ENCODE results near the gene ADGRF3.

ADGRF3 gene

GRCh38 chr2:26299471-26300101 is 47.0 kb downstream of the ADGRF3 start:
- peak overlapping the region; percentile 24 for H3K4me3 ChIP-seq (ENCODE audit: extremely low read depth, insufficient read depth, low read length, poor library complexity, severe bottlenecking)
- no peaks in the 10 kb centered on the region for H3K9me3 ChIP-seq (ENCODE audit: control insufficient read depth, low read length)
- H3K27ac ChIP-seq (ENCODE audit: low read depth, low read length, severe bottlenecking), result peak overlapping the region; percentile 64
- H3K36me3 ChIP-seq (ENCODE audit: control insufficient read depth, insufficient read depth, low read length), result no peaks in the 10 kb centered on the region
- 6 to 11% methylated on average over 7 to 8 of the region's 9 CpGs for WGBS, 2 experiments (ENCODE audit: insufficient coverage in 2 of 2)
- H3K4me1 ChIP-seq (ENCODE audit: control insufficient read depth, insufficient read depth, low read length, poor library complexity, severe bottlenecking), result peaks cover 15% of the 10 kb centered on the region

- H3K9me3 ChIP-seq (ENCODE audit: control insufficient read depth, low read length), result no peaks in the 10 kb centered on the region
- peak overlapping the region; percentile 64 for H3K27ac ChIP-seq (ENCODE audit: low read depth, low read length, severe bottlenecking)
- 17% methylated on average over 29 to 30 of the region's 30 CpGs for WGBS, 2 experiments (ENCODE audit: insufficient coverage in 2 of 2)
- peaks cover 15% of the 10 kb centered on the region for H3K4me1 ChIP-seq (ENCODE audit: control insufficient read depth, insufficient read depth, low read length, poor library complexity, severe bottlenecking)
- no peaks in the 10 kb centered on the region for H3K36me3 ChIP-seq (ENCODE audit: control insufficient read depth, insufficient read depth, low read length)
- peak overlapping the region; percentile 24 for H3K4me3 ChIP-seq (ENCODE audit: extremely low read depth, insufficient read depth, low read length, poor library complexity, severe bottlenecking)
These were observed 47.8 kb downstream of the ADGRF3 start for GRCh38 chr2:26298638-26299393.

GRCh38 chr2:26298286-26298637 is 48.3 kb downstream of the ADGRF3 start:
- Histone ChIP-seq H3K9me3 (ENCODE audit: control insufficient read depth, low read length) (no peaks in the 10 kb centered on the region), H3K4me3 (ENCODE audit: extremely low read depth, insufficient read depth, low read length, poor library complexity, severe bottlenecking) (no peak overlapping the region), H3K4me1 (ENCODE audit: control insufficient read depth, insufficient read depth, low read length, poor library complexity, severe bottlenecking) (peaks cover 15% of the 10 kb centered on the region), H3K27ac (ENCODE audit: low read depth, low read length, severe bottlenecking) (no peak overlapping the region), H3K36me3 (ENCODE audit: control insufficient read depth, insufficient read depth, low read length) (no peaks in the 10 kb centered on the region)
- WGBS, 2 experiments (ENCODE audit: insufficient coverage in 2 of 2), result 22 to 39% methylated on average over 16 to 17 of the region's 17 CpGs

GRCh38 chr2:26297061-26297460 is 49.5 kb downstream of the ADGRF3 start:
- Histone ChIP-seq H3K9me3 (ENCODE audit: control insufficient read depth, low read length) (no peaks in the 10 kb centered on the region), H3K27ac (ENCODE audit: low read depth, low read length, severe bottlenecking) (no peak overlapping the region), H3K36me3 (ENCODE audit: control insufficient read depth, insufficient read depth, low read length) (no peaks in the 10 kb centered on the region), H3K4me1 (ENCODE audit: control insufficient read depth, insufficient read depth, low read length, poor library complexity, severe bottlenecking) (peaks cover 15% of the 10 kb centered on the region), H3K4me3 (ENCODE audit: extremely low read depth, insufficient read depth, low read length, poor library complexity, severe bottlenecking) (no peak overlapping the region)
- 75% methylated on average over 1 of the region's 3 CpGs; no CpG with 5 or more reads in 1 of the 2 experiments for WGBS, 2 experiments (ENCODE audit: insufficient coverage in 2 of 2)

GRCh38 chr2:26295511-26295910 is 51.1 kb downstream of the ADGRF3 start:
- Histone ChIP-seq H3K4me1 (ENCODE audit: control insufficient read depth, insufficient read depth, low read length, poor library complexity, severe bottlenecking) (peaks cover 15% of the 10 kb centered on the region), H3K9me3 (ENCODE audit: control insufficient read depth, low read length) (no peaks in the 10 kb centered on the region), H3K27ac (ENCODE audit: low read depth, low read length, severe bottlenecking) (no peak overlapping the region), H3K36me3 (ENCODE audit: control insufficient read depth, insufficient read depth, low read length) (no peaks in the 10 kb centered on the region), H3K4me3 (ENCODE audit: extremely low read depth, insufficient read depth, low read length, poor library complexity, severe bottlenecking) (no peak overlapping the region)
- WGBS, 2 experiments (ENCODE audit: insufficient coverage in 2 of 2), result no CpG with 5 or more reads among the region's 1 CpG

GRCh38 chr2:26292646-26293045 is 53.9 kb downstream of the ADGRF3 start:
- no peak overlapping the region for H3K27ac ChIP-seq (ENCODE audit: low read depth, low read length, severe bottlenecking)
- H3K36me3 ChIP-seq (ENCODE audit: control insufficient read depth, insufficient read depth, low read length), result peaks cover 11% of the 10 kb centered on the region
- WGBS, 2 experiments (ENCODE audit: insufficient coverage in 2 of 2), result 63 to 80% methylated on average over 2 of the region's 6 CpGs
- H3K4me1 ChIP-seq (ENCODE audit: control insufficient read depth, insufficient read depth, low read length, poor library complexity, severe bottlenecking), result no peaks in the 10 kb centered on the region
- no peak overlapping the region for H3K4me3 ChIP-seq (ENCODE audit: extremely low read depth, insufficient read depth, low read length, poor library complexity, severe bottlenecking)
- no peaks in the 10 kb centered on the region for H3K9me3 ChIP-seq (ENCODE audit: control insufficient read depth, low read length)

- no CpG with 5 or more reads among the region's 1 CpG for WGBS, 2 experiments (ENCODE audit: insufficient coverage in 2 of 2)
These were observed 56.6 kb downstream of the ADGRF3 start for GRCh38 chr2:26290001-26290400.

GRCh38 chr2:26285931-26286330 is 60.7 kb downstream of the ADGRF3 start:
- no peak overlapping the region for H3K4me3 ChIP-seq (ENCODE audit: extremely low read depth, insufficient read depth, low read length, poor library complexity, severe bottlenecking)
- H3K4me1 ChIP-seq (ENCODE audit: control insufficient read depth, insufficient read depth, low read length, poor library complexity, severe bottlenecking), result peaks cover 6% of the 10 kb centered on the region
- H3K9me3 ChIP-seq (ENCODE audit: control insufficient read depth, low read length), result no peaks in the 10 kb centered on the region
- WGBS, 2 experiments (ENCODE audit: insufficient coverage in 2 of 2), result 85 to 100% methylated on average over 2 to 3 of the region's 3 CpGs
- peaks cover 72% of the 10 kb centered on the region for H3K36me3 ChIP-seq (ENCODE audit: control insufficient read depth, insufficient read depth, low read length)
- H3K27ac ChIP-seq (ENCODE audit: low read depth, low read length, severe bottlenecking), result no peak overlapping the region

More at GRCh38 chr2:26290001-26290400, 56.6 kb downstream of the ADGRF3 start:
- no peaks in the 10 kb centered on the region for H3K4me1 ChIP-seq (ENCODE audit: control insufficient read depth, insufficient read depth, low read length, poor library complexity, severe bottlenecking)
- H3K36me3 ChIP-seq (ENCODE audit: control insufficient read depth, insufficient read depth, low read length), result peaks cover 35% of the 10 kb centered on the region
- no peaks in the 10 kb centered on the region for H3K9me3 ChIP-seq (ENCODE audit: control insufficient read depth, low read length)
- H3K27ac ChIP-seq (ENCODE audit: low read depth, low read length, severe bottlenecking), result no peak overlapping the region
- H3K4me3 ChIP-seq (ENCODE audit: extremely low read depth, insufficient read depth, low read length, poor library complexity, severe bottlenecking), result no peak overlapping the region

GRCh38 chr2:26284132-26284531 is 62.5 kb downstream of the ADGRF3 start:
- 78 to 88% methylated on average over 1 to 2 of the region's 3 CpGs for WGBS, 2 experiments (ENCODE audit: insufficient coverage in 2 of 2)
- H3K9me3 ChIP-seq (ENCODE audit: control insufficient read depth, low read length), result no peaks in the 10 kb centered on the region
- H3K4me1 ChIP-seq (ENCODE audit: control insufficient read depth, insufficient read depth, low read length, poor library complexity, severe bottlenecking), result peaks cover 6% of the 10 kb centered on the region
- no peak overlapping the region for H3K27ac ChIP-seq (ENCODE audit: low read depth, low read length, severe bottlenecking)
- H3K4me3 ChIP-seq (ENCODE audit: extremely low read depth, insufficient read depth, low read length, poor library complexity, severe bottlenecking), result no peak overlapping the region
- H3K36me3 ChIP-seq (ENCODE audit: control insufficient read depth, insufficient read depth, low read length), result peaks cover 87% of the 10 kb centered on the region

- H3K36me3 ChIP-seq (ENCODE audit: control insufficient read depth, insufficient read depth, low read length), result peaks cover 90% of the 10 kb centered on the region
- H3K9me3 ChIP-seq (ENCODE audit: control insufficient read depth, low read length), result no peaks in the 10 kb centered on the region
- no peak overlapping the region for H3K4me3 ChIP-seq (ENCODE audit: extremely low read depth, insufficient read depth, low read length, poor library complexity, severe bottlenecking)
- WGBS, 2 experiments (ENCODE audit: insufficient coverage in 2 of 2), result 93 to 97% methylated on average over 2 of the region's 2 CpGs
- no peak overlapping the region for H3K27ac ChIP-seq (ENCODE audit: low read depth, low read length, severe bottlenecking)
- peaks cover 6% of the 10 kb centered on the region for H3K4me1 ChIP-seq (ENCODE audit: control insufficient read depth, insufficient read depth, low read length, poor library complexity, severe bottlenecking)
These were observed 63.0 kb downstream of the ADGRF3 start for GRCh38 chr2:26283606-26284005.

GRCh38 chr2:26281226-26281625 is 65.4 kb downstream of the ADGRF3 start:
- H3K4me1 ChIP-seq (ENCODE audit: control insufficient read depth, insufficient read depth, low read length, poor library complexity, severe bottlenecking), result peaks cover 6% of the 10 kb centered on the region
- 100% methylated on average over 1 of the region's 2 CpGs for WGBS, 2 experiments (ENCODE audit: insufficient coverage in 2 of 2)
- H3K4me3 ChIP-seq (ENCODE audit: extremely low read depth, insufficient read depth, low read length, poor library complexity, severe bottlenecking), result no peak overlapping the region
- H3K27ac ChIP-seq (ENCODE audit: low read depth, low read length, severe bottlenecking), result no peak overlapping the region
- H3K36me3 ChIP-seq (ENCODE audit: control insufficient read depth, insufficient read depth, low read length), result peaks cover 83% of the 10 kb centered on the region
- H3K9me3 ChIP-seq (ENCODE audit: control insufficient read depth, low read length), result no peaks in the 10 kb centered on the region
